SK-N-SH treated with all-trans-retinoic acid at 6 μM for 48 hours (cell line): ENCODE data around the gene TMEM116.

ENCODE experiments used
- ATAC-seq: fragments of 200-7000 bp; cut with Tn5 transposase; 3 replicates; pipeline ENCODE4 v1.9.1; 2020; ENCODE audit warnings: mild to moderate bottlenecking, moderate library complexity
- ARNTL ChIP-seq: fragments of 450-650 bp; formaldehyde crosslinking; IDR thresholded peaks from 2 replicates; pipeline ENCODE4 v1.5.0; 2020; ENCODE audit warnings: low read depth, mild to moderate bottlenecking, moderate library complexity, borderline replicate concordance
- CSDC2 ChIP-seq: fragments of 250-450 bp; sonication (Bioruptor Pico); IDR thresholded peaks from 2 replicates; pipeline ENCODE4 v1.5.0; 2020; ENCODE audit warnings: mild to moderate bottlenecking, moderate library complexity
- ESRRG ChIP-seq: fragments of 250-450 bp; sonication (Bioruptor Pico); IDR thresholded peaks from 2 replicates; pipeline ENCODE4 v1.6.1; 2021; ENCODE audit warnings: mild to moderate bottlenecking
- GLIS3 ChIP-seq: fragments of 250-450 bp; sonication (Bioruptor Pico); IDR thresholded peaks from 2 replicates; pipeline ENCODE4 v1.5.0; 2020; ENCODE audit warnings: mild to moderate bottlenecking, moderate library complexity
- ISL1 ChIP-seq: fragments of 250-450 bp; sonication (Bioruptor Pico); IDR thresholded peaks from 2 replicates; pipeline ENCODE4 v2.1.2; 2022; ENCODE audit warnings: mild to moderate bottlenecking, moderate library complexity
- OSR1 ChIP-seq: fragments of 250-450 bp; sonication (Bioruptor Pico); IDR thresholded peaks from 2 replicates; pipeline ENCODE4 v1.8.0; 2022; ENCODE audit warnings: moderate library complexity, mild to moderate bottlenecking, inconsistent platforms
- PATZ1 ChIP-seq: fragments of 250-450 bp; sonication (Bioruptor Pico); IDR thresholded peaks from 2 replicates; pipeline ENCODE4 v1.8.0; 2020; ENCODE audit warnings: mild to moderate bottlenecking, moderate library complexity, borderline replicate concordance
- POU6F1 ChIP-seq: fragments of 250-450 bp; sonication (Bioruptor Pico); IDR thresholded peaks from 2 replicates; pipeline ENCODE4 v1.8.0; 2021; ENCODE audit warnings: low read depth, mild to moderate bottlenecking, moderate library complexity, borderline replicate concordance
- PPARA ChIP-seq: fragments of 250-450 bp; sonication (Bioruptor Pico); IDR thresholded peaks from 2 replicates; pipeline ENCODE4 v1.5.0; 2020; ENCODE audit warnings: mild to moderate bottlenecking, borderline replicate concordance
- RARB ChIP-seq: fragments of 250-450 bp; sonication (Bioruptor Pico); IDR thresholded peaks from 2 replicates; pipeline ENCODE4 v1.8.0; 2021; ENCODE audit warnings: mild to moderate bottlenecking, moderate library complexity
- SNAI2 ChIP-seq: fragments of 250-450 bp; sonication (Bioruptor Pico); IDR thresholded peaks from 2 replicates; pipeline ENCODE4 v1.5.0; 2020; ENCODE audit warnings: mild to moderate bottlenecking, moderate library complexity
- TCF4 ChIP-seq: fragments of 250-450 bp; sonication (Bioruptor Pico); IDR thresholded peaks from 2 replicates; pipeline ENCODE4 v1.8.0; 2021; ENCODE audit warnings: mild to moderate bottlenecking, moderate library complexity, borderline replicate concordance
- TOX ChIP-seq: fragments of 250-450 bp; sonication (Bioruptor Pico); IDR thresholded peaks from 2 replicates; pipeline ENCODE4 v1.8.0; 2021; ENCODE audit warnings: mild to moderate bottlenecking, moderate library complexity, borderline replicate concordance
- TSHZ2 ChIP-seq: fragments of 250-450 bp; sonication (Bioruptor Pico); IDR thresholded peaks from 2 replicates; pipeline ENCODE4 v1.5.0; 2020; ENCODE audit warnings: mild to moderate bottlenecking, moderate library complexity
- ZC3H10 ChIP-seq: fragments of 250-450 bp; sonication (Bioruptor Pico); IDR thresholded peaks from 2 replicates; pipeline ENCODE4 v1.5.1; 2021; ENCODE audit warnings: mild to moderate bottlenecking, moderate library complexity
- ZFP3 ChIP-seq: fragments of 250-450 bp; sonication (Bioruptor Pico); IDR thresholded peaks from 2 replicates; pipeline ENCODE4 v1.5.0; 2020; ENCODE audit warnings: mild to moderate bottlenecking, moderate library complexity
- ZFP30 ChIP-seq: fragments of 450-650 bp; formaldehyde crosslinking; IDR thresholded peaks from 2 replicates; pipeline ENCODE4 v1.5.0; 2022; ENCODE audit warnings: mild to moderate bottlenecking, moderate library complexity
- ZNF565 ChIP-seq: fragments of 450-650 bp; formaldehyde crosslinking; conservative IDR thresholded peaks from 2 replicates; pipeline ENCODE4 v1.5.0; 2020; ENCODE audit warnings: low read depth, mild to moderate bottlenecking, moderate library complexity
- ZNF70 ChIP-seq: fragments of 450-650 bp; formaldehyde crosslinking; IDR thresholded peaks from 2 replicates; pipeline ENCODE4 v1.5.0; 2020; ENCODE audit warnings: mild to moderate bottlenecking, moderate library complexity
- ZNF8 ChIP-seq: fragments of 450-650 bp; formaldehyde crosslinking; IDR thresholded peaks from 2 replicates; pipeline ENCODE4 v1.5.0; 2020; ENCODE audit warnings: mild to moderate bottlenecking, moderate library complexity

TMEM116 gene

DNA sequence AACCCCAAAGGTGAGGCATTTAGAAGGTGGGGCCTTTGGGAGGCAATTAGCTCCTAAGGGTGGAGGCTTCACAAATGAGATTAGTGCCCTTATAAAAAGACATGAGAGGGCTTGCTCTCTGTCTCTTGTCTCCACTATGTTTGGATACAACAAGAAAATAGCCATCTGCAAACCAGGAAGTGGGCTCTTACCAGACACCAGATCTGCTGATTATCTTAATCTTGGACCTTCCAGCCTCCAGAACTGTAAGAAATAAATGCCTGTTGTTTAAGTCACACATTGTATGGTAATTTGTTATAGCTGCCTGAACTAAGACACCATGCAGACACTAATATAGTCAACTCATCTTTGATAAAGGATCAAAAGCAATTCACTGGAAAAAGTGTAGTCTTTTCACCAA lies 34.4 kb downstream of the TMEM116 start:
- TF ChIP-seq SNAI2 (CRISPR knock-in tag) = no peak
- TF ChIP-seq TCF4 (CRISPR knock-in tag) = no peak
- no peak for TF ChIP-seq ZFP30 (CRISPR knock-in tag)
- ATAC-seq = no peak

DNA sequence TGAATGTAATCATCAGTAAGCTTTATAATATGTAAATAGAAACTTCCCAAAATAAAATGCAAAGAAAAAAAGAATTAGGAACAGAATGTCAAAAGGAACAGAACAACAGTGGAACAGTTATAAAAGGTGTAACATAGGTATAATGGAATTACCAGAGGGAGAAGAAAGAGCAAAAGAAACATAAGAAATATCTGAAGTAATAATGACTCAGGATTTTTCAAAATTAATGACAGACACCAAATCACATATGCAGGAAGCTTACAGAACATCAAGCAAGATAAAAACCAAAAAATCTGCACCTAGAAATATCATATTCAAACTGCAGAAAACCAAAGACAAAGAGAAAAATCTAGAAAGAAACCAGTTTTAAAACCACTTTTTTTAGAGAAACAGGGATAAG lies 36.1 kb downstream of the TMEM116 start:
- ATAC-seq = no peak
- TF ChIP-seq ESRRG (CRISPR knock-in tag) (no peak), ZFP3 (CRISPR knock-in tag) (no peak), ARNTL (CRISPR knock-in tag) (no peak), RARB (CRISPR knock-in tag) (no peak), POU6F1 (CRISPR knock-in tag) (no peak), ISL1 (CRISPR knock-in tag) (no peak), GLIS3 (CRISPR knock-in tag) (no peak), ZNF70 (no peak), OSR1 (CRISPR knock-in tag) (no peak), TCF4 (CRISPR knock-in tag) (no peak), ZNF8 (CRISPR knock-in tag) (no peak), ZFP30 (CRISPR knock-in tag) (no peak), TSHZ2 (no peak), CSDC2 (CRISPR knock-in tag) (no peak), PPARA (CRISPR knock-in tag) (no peak), PATZ1 (no peak), ZNF565 (CRISPR knock-in tag) (no peak), ZC3H10 (CRISPR knock-in tag) (no peak), SNAI2 (CRISPR knock-in tag) (no peak)

GRCh38 chr12:111976291-111976690 lies 36.7 kb downstream of the TMEM116 start:
- ATAC-seq = no peak
- TF ChIP-seq ZNF8 (CRISPR knock-in tag) (no peak), PPARA (CRISPR knock-in tag) (no peak), ZNF565 (CRISPR knock-in tag) (no peak), POU6F1 (CRISPR knock-in tag) (no peak), SNAI2 (CRISPR knock-in tag) (no peak), TOX (CRISPR knock-in tag) (no peak), ZNF70 (no peak), ZFP3 (CRISPR knock-in tag) (no peak), ZC3H10 (CRISPR knock-in tag) (no peak), ZFP30 (CRISPR knock-in tag) (no peak), ESRRG (CRISPR knock-in tag) (no peak), OSR1 (CRISPR knock-in tag) (no peak), PATZ1 (no peak), CSDC2 (CRISPR knock-in tag) (no peak)
